CD14-positive monocyte (primary cell): ENCODE results near the gene ACSM5. TPM values are rescaled to one million over a fixed set of nuclear protein-coding genes. Genes with fewer than 3 reads are reported as not detected.
"Not testable (repeated sequence)": the region's sequence is repeated elsewhere in the genome, so short reads cannot be mapped to it uniquely, and the experiment has no call there.

Experiments used
- DNase-seq, 3 donors: peaks; one replicate each; pipeline ENCODE4 v3.0.0-alpha.2; 2011 to 2022
- H2AFZ ChIP-seq: 2 replicates; pipeline ENCODE4 v1.6.0; 2012; ENCODE audit warnings: mild to moderate bottlenecking, low read depth, low read length, inconsistent platforms; ENCODE audit not compliant: insufficient read depth, poor library complexity, severe bottlenecking
- H3K27ac ChIP-seq, 2 donors: 1 replicate in 1 of 2; 2 replicates in 1 of 2; pipeline ENCODE4 v1.5.1; 2012 to 2013; ENCODE audit warnings: low read length in 2 of 2, control low read depth in 1 of 2, inconsistent platforms in 1 of 2, low read depth in 1 of 2, mild to moderate bottlenecking in 1 of 2
- H3K27me3 ChIP-seq, 2 donors: one replicate each; pipeline versions ENCODE4 v1.6.0 to v1.6.1; 2011 to 2013; ENCODE audit warnings: low read length in 2 of 2; ENCODE audit not compliant: control insufficient read depth in 2 of 2, insufficient read depth in 2 of 2
- H3K36me3 ChIP-seq, 2 donors: replicated peaks in 1 of 2; 1 replicate in 1 of 2; 2 replicates in 1 of 2; pipeline versions ENCODE4 v1.5.1 to v1.6.1; 2012 to 2013; ENCODE audit warnings: low read length in 2 of 2, control low read depth in 1 of 2, inconsistent platforms in 1 of 2, mild to moderate bottlenecking in 1 of 2; ENCODE audit not compliant: insufficient read depth in 2 of 2, control insufficient read depth in 1 of 2
- H3K4me1 ChIP-seq, 2 donors: 1 replicate in 1 of 2; 2 replicates in 1 of 2; pipeline versions ENCODE4 v1.5.1 to v1.6.1; 2012 to 2013; ENCODE audit warnings: low read length in 2 of 2, control low read depth in 1 of 2, inconsistent platforms in 1 of 2, mild to moderate bottlenecking in 1 of 2, moderate library complexity in 1 of 2; ENCODE audit not compliant: insufficient read depth in 2 of 2, control insufficient read depth in 1 of 2
- H3K4me2 ChIP-seq: replicated peaks from 2 replicates; pipeline ENCODE3; 2012; ENCODE audit warnings: low read length, moderate library complexity, mild to moderate bottlenecking; ENCODE audit not compliant: poor library complexity, severe bottlenecking; ENCODE audit errors: extremely low read depth
- H3K4me3 ChIP-seq, 3 experiments: fragments of 200-600 bp in 1 of 3; sonication (generic) in 1 of 3; replicated peaks in 1 of 3; 1 replicate in 2 of 3; 2 replicates in 1 of 3; pipeline ENCODE4 v1.5.1; 2011 to 2013; ENCODE audit warnings: low read length in 3 of 3, mild to moderate bottlenecking in 3 of 3, control low read depth in 2 of 3, low read depth in 2 of 3, inconsistent platforms in 1 of 3, moderate library complexity in 1 of 3
- H3K79me2 ChIP-seq: 2 replicates; pipeline ENCODE4 v1.6.0; 2012; ENCODE audit warnings: mild to moderate bottlenecking, control low read depth, inconsistent platforms, low read length, moderate library complexity; ENCODE audit not compliant: insufficient read depth
- H3K9ac ChIP-seq: 2 replicates; pipeline ENCODE4 v1.6.0; 2017; ENCODE audit warnings: low read length, mild to moderate bottlenecking; ENCODE audit not compliant: insufficient read depth, poor library complexity, severe bottlenecking
- H3K9me3 ChIP-seq, 2 donors: replicated peaks in 1 of 2; 1 replicate in 1 of 2; 2 replicates in 1 of 2; pipeline versions ENCODE4 v1.5.1 to v1.6.1; 2012 to 2013; ENCODE audit warnings: low read length in 2 of 2, control low read depth in 1 of 2; ENCODE audit not compliant: control insufficient read depth in 1 of 2, insufficient read depth in 1 of 2
- H4K20me1 ChIP-seq: 2 replicates; pipeline ENCODE4 v1.6.0; 2012; ENCODE audit warnings: mild to moderate bottlenecking, low read length, control low read depth, moderate library complexity; ENCODE audit not compliant: insufficient read depth
- H3K27ac Mint-ChIP-seq, 7 donors: one replicate each; pipeline ENCODE4 v1.8.0; 2020; ENCODE audit warnings: mild to moderate bottlenecking in 7 of 7, mixed read lengths in 7 of 7, moderate library complexity in 6 of 7, inconsistent platforms in 2 of 7
- H3K27me3 Mint-ChIP-seq, 3 donors: one replicate each; pipeline ENCODE4 v1.8.0; 2021 to 2022; ENCODE audit warnings: low read depth in 3 of 3, mild to moderate bottlenecking in 3 of 3, mixed read lengths in 3 of 3, moderate library complexity in 3 of 3, inconsistent platforms in 1 of 3
- H3K36me3 Mint-ChIP-seq, 2 donors: one replicate each; pipeline ENCODE4 v1.8.0; 2020; ENCODE audit warnings: mixed read lengths in 2 of 2, inconsistent platforms in 1 of 2, mild to moderate bottlenecking in 1 of 2
- H3K4me1 Mint-ChIP-seq: one replicate; pipeline ENCODE4 v1.8.0; 2020; ENCODE audit warnings: mild to moderate bottlenecking, mixed read lengths
- H3K4me3 Mint-ChIP-seq, 2 donors: one replicate each; pipeline ENCODE4 v1.8.0; 2020; ENCODE audit warnings: mild to moderate bottlenecking in 2 of 2, mixed read lengths in 2 of 2, moderate library complexity in 1 of 2
- H3K9me3 Mint-ChIP-seq, 7 donors: one replicate each; pipeline ENCODE4 v1.8.0; 2020 to 2022; ENCODE audit warnings: mixed read lengths in 7 of 7, mild to moderate bottlenecking in 6 of 7, moderate library complexity in 6 of 7, inconsistent platforms in 2 of 7
- WGBS: methylation state at CpG from one replicate; pipeline ENCODE4 v1.1.5; 2013; ENCODE audit warnings: missing lambda C conversion rate; ENCODE audit not compliant: insufficient coverage; 5-methylcytosine and 5-hydroxymethylcytosine counted together
- intact Hi-C, 2 donors: fragments of 100-400 bp; cut with micrococcal nuclease; formaldehyde crosslinking; loops; one replicate each; pipeline versions ENCODE4 v1.15.0 to v1.15.1; 2023
- polyA plus RNA-seq, 3 donors: library from polyadenylated mRNA; depleted of rRNA in 1 of 3; unstranded in 2 of 3; stranded (reverse) in 1 of 3; fragments of 300-500 nt in 2 of 3; fragments of >200 nt in 1 of 3; fragmentation: Illumina TruSeq in 2 of 3; gene quantifications; 1 replicate in 2 of 3; 2 replicates in 1 of 3; pipeline ENCODE4 v1.2.3, GENCODE V29; 2012 to 2021
- TF ChIP-seq, protein P1 (sequence below): fragments of 200-600 bp; IDR thresholded peaks from one replicate; pipeline ENCODE4 v1.8.0; 2022; ENCODE audit warnings: antibody characterized with exemption, mild to moderate bottlenecking

The ACSM5 gene
- polyA plus RNA-seq, 3 donors = 0.05 to 0.33 (median 0.24) TPM

DNA sequence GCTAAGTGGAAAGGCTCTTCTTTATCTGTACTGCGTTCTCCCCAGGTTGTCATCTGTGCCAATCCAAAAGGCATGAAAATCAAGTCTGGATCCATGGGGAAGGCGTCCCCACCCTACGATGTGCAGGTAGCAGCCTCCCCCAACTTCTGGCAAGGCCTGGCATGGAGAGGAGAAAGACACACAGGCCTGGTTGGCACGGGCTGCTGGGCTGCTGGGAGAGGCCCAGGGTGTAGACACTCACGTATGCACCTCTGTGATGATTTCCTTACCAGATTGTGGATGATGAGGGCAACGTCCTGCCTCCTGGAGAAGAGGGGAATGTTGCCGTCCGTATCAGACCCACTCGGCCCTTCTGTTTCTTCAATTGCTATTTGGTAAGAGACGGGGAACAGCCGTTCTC is 21.6 kb downstream of the ACSM5 start:
- no peak overlapping the region for H3K4me3 Mint-ChIP-seq
- no peak overlapping the region for H3K9ac ChIP-seq
- no peak overlapping the region for H3K27ac ChIP-seq
- no peaks in the 10 kb centered on the region for H3K36me3 ChIP-seq
- H3K36me3 Mint-ChIP-seq = no peaks in the 10 kb centered on the region
- H3K9me3 ChIP-seq = no peaks in the 10 kb centered on the region
- peaks cover 0 to 2% (median 0%) of the 10 kb centered on the region in 7 donors for H3K9me3 Mint-ChIP-seq
- intact Hi-C loops = no loop called here
- no peaks in the 10 kb centered on the region for H3K79me2 ChIP-seq
- TF ChIP-seq, protein P1, sequence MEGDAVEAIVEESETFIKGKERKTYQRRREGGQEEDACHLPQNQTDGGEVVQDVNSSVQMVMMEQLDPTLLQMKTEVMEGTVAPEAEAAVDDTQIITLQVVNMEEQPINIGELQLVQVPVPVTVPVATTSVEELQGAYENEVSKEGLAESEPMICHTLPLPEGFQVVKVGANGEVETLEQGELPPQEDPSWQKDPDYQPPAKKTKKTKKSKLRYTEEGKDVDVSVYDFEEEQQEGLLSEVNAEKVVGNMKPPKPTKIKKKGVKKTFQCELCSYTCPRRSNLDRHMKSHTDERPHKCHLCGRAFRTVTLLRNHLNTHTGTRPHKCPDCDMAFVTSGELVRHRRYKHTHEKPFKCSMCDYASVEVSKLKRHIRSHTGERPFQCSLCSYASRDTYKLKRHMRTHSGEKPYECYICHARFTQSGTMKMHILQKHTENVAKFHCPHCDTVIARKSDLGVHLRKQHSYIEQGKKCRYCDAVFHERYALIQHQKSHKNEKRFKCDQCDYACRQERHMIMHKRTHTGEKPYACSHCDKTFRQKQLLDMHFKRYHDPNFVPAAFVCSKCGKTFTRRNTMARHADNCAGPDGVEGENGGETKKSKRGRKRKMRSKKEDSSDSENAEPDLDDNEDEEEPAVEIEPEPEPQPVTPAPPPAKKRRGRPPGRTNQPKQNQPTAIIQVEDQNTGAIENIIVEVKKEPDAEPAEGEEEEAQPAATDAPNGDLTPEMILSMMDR = no peak
- H3K27ac Mint-ChIP-seq = no peak overlapping the region
- no peaks in the 10 kb centered on the region for H3K4me1 Mint-ChIP-seq
- H4K20me1 ChIP-seq = no peaks in the 10 kb centered on the region
- peaks cover 4 to 9% (median 6%) of the 10 kb centered on the region in 3 donors for H3K27me3 Mint-ChIP-seq
- H3K27me3 ChIP-seq = no peaks in the 10 kb centered on the region
- WGBS = 88% methylated on average over 4 of the region's 11 CpGs
- no peak overlapping the region for H3K4me3 ChIP-seq
- H2AFZ ChIP-seq = no peak overlapping the region
- no peak for DNase-seq
- H3K4me2 ChIP-seq = no peak overlapping the region
- no peaks in the 10 kb centered on the region for H3K4me1 ChIP-seq

DNA sequence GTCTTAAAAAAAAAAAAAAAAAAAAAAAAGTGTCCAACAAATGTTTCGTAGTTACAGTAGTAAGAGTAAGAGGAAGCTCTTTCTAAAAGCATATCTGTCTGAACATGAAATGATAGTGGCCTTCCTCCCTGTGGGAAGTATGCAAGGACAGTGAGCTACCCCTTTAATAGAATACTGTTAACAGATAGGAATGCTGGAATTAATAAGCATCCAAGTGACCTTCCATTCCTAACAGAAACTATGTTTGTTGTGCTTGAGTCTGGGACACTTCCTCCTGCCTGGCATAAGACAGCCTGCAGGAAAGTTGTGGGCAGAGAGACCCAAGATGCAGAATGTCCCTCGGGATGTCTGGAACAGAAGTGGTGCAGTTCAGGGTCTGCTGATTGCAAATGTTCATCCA is 29.6 kb downstream of the ACSM5 start:
- H3K9ac ChIP-seq, H3K27me3 ChIP-seq, H3K4me1 ChIP-seq, H3K79me2 ChIP-seq, H3K4me1 Mint-ChIP-seq, H3K4me2 ChIP-seq, H3K4me3 Mint-ChIP-seq, H3K27ac ChIP-seq, H3K9me3 ChIP-seq, H3K27ac Mint-ChIP-seq, H3K4me3 ChIP-seq, H3K36me3 ChIP-seq, H3K36me3 Mint-ChIP-seq, H4K20me1 ChIP-seq, intact Hi-C loops, H2AFZ ChIP-seq, H3K9me3 Mint-ChIP-seq, DNase-seq: not testable (repeated sequence)
- WGBS = no CpG with 5 or more reads among the region's 2 CpGs
- H3K27me3 Mint-ChIP-seq = peaks cover 4 to 12% (median 4%) of the 10 kb centered on the region in 3 donors

DNA sequence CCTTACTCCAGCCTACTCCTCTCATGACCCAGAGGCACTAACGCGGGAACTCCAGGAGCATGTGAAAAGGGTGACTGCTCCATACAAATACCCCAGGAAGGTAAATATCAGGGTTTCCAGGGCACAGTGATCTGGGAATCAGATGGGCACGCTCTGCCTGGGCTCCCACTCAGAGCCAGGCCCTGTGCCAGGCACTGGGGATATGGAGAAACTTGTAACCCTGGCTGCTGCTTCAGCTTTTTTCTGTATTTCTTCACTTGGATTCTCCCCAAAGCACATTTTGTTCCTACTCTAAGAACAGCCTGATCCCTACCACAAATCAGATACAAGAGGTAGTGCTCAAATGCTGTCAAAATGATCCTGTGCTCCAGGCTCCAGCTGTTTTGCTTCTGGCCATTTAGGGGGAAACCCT is 30.5 kb downstream of the ACSM5 start:
- H3K4me3 Mint-ChIP-seq, H3K27me3 Mint-ChIP-seq, H3K4me1 ChIP-seq, intact Hi-C loops, H3K9ac ChIP-seq, H3K9me3 ChIP-seq, H3K9me3 Mint-ChIP-seq, H2AFZ ChIP-seq, H3K4me1 Mint-ChIP-seq, H3K36me3 ChIP-seq, H3K36me3 Mint-ChIP-seq, H4K20me1 ChIP-seq, DNase-seq, H3K27me3 ChIP-seq, H3K27ac ChIP-seq, H3K79me2 ChIP-seq, H3K4me3 ChIP-seq, H3K4me2 ChIP-seq, H3K27ac Mint-ChIP-seq: not testable (repeated sequence)
- WGBS = 83% methylated on average over 1 of the region's 3 CpGs

DNA sequence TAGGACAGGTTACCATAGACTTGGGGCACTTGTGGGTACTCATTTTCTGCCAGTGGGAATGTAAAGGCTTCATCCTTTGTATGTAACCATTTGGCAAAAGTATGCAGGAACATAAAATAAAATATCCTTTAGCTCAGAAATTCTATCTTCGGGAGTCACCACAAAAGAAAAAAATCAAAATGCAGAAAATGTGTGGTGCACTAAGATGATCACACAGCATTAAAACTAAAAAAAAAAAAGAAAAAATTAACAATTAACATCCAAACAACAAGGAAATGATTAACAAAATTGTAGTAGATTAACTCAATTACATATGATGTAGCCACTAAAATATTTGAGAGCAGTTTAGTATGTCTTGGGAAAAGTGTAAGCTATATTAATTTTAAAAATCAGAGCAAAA is 31.4 kb downstream of the ACSM5 start:
- DNase-seq, H3K4me2 ChIP-seq, intact Hi-C loops, H2AFZ ChIP-seq, H3K4me1 ChIP-seq, H3K27ac ChIP-seq, H3K36me3 Mint-ChIP-seq, H3K9me3 ChIP-seq, H3K79me2 ChIP-seq, H3K4me3 ChIP-seq, H3K9me3 Mint-ChIP-seq, H3K27ac Mint-ChIP-seq, H3K4me3 Mint-ChIP-seq, H3K36me3 ChIP-seq, H3K4me1 Mint-ChIP-seq, H4K20me1 ChIP-seq, H3K27me3 Mint-ChIP-seq, H3K9ac ChIP-seq, H3K27me3 ChIP-seq: not testable (repeated sequence)
- no CpG with 5 or more reads among the region's 1 CpG for WGBS
